H7 (cell line): ENCODE results near the gene MTSS2. TPM values are rescaled to one million over a fixed set of nuclear protein-coding genes. Genes with fewer than 3 reads are reported as not detected.

Experiments used
- DNase-seq: peaks from one replicate; pipeline ENCODE4 v3.0.0; 2012
- H3K27me3 ChIP-seq: 2 replicates; pipeline ENCODE4 v1.6.0; 2011; ENCODE audit warnings: mild to moderate bottlenecking, low read length; ENCODE audit not compliant: control insufficient read depth, insufficient read depth
- H3K36me3 ChIP-seq: replicated peaks from 2 replicates; pipeline ENCODE4 v1.5.1; 2011; ENCODE audit warnings: low read length; ENCODE audit not compliant: control insufficient read depth, insufficient read depth
- H3K4me3 ChIP-seq: 2 replicates; pipeline ENCODE4 v1.5.1; 2011; ENCODE audit warnings: low read depth, mild to moderate bottlenecking, control low read depth, low read length, moderate library complexity; ENCODE audit not compliant: insufficient read depth
- total RNA-seq: library from RNA; depleted of rRNA; stranded (reverse); fragments of >200 nt; shearing (Covaris generic); gene quantifications from 2 replicates; pipeline ENCODE4 v1.2.3, GENCODE V29; 2014

MTSS2 gene
- total RNA-seq, 1 experiment from 2014 or later, result 44.8 TPM

- no peak for DNase-seq
- no peak overlapping the region for H3K4me3 ChIP-seq
Measured at GRCh38 chr16:70689035-70689969, 3.4 kb upstream of the MTSS2 start.

DNA sequence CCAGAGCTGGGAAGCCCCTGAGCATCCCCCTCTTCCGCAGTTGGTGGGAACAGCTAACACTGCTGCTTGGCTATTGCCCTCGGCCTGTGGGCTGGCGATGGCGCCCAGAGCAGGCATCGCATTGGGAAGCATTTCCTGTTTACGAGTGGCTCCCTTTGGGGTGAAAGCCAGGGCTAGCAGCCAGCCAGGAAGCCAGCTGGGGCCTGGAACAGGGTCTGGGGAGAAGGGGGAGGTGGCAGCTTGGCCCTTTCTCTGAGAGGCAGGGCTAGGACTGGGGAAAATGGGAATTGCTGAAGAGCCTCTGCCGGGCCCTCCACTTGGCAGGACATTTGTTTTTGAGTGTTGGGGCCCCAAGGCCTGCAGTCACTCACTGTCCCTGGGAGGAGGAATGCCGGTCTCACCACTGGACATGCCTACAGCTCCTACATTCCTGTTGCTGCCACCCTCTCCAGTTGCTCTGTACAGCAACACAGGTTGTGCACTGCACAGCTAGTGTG, 2.4 kb upstream of the MTSS2 start:
- Histone ChIP-seq H3K36me3 (no peaks in the 10 kb centered on the region; the same call in 1 of the 2 replicates), H3K4me3 (no peak overlapping the region), H3K27me3 (0 out of 2 replicates have a peak, but pooled peaks cover 2% of the 10 kb centered on the region)
- no peak for DNase-seq

More at GRCh38 chr16:70689035-70689969, 3.4 kb upstream of the MTSS2 start:
- Histone ChIP-seq H3K27me3 (0 out of 2 replicates have a peak, but pooled peaks cover 2% of the 10 kb centered on the region), H3K36me3 (no peaks in the 10 kb centered on the region; the same call in none of the 2 replicates)

DNA sequence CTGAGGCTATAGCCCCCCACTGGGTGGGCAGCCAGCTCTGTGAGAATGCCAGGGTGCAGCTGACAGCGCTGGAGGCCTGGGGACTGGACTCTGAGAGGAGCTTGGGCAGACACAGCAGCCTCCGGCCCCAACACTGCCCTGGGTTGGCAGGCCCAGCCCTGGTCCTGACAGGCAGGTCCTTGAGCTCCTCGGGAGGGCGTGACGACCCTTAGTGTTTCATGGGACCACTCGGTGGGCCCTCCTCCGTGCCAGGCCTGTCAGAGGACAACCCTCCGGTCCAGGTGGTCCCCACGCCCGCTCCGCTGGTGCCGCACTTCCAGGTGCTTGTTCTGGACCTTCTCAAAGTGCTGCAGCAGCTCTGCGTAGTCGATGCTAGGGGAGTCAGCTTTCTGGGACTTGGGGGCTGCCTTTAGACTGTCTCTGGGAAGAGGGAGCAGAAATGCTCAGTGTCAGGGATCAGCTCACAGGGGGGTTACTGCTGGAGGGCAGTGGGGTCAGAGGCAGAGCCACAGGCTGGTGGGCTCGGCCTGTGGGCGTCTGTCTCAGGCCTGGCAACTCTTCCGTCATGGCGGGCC, 1.9 kb upstream of the MTSS2 start:
- H3K27me3 ChIP-seq, result 0 out of 2 replicates have a peak, but pooled peaks cover 2% of the 10 kb centered on the region
- H3K36me3 ChIP-seq, result no peaks in the 10 kb centered on the region; the same call in 1 of the 2 replicates
- no peak overlapping the region for H3K4me3 ChIP-seq
- no peak for DNase-seq

DNA sequence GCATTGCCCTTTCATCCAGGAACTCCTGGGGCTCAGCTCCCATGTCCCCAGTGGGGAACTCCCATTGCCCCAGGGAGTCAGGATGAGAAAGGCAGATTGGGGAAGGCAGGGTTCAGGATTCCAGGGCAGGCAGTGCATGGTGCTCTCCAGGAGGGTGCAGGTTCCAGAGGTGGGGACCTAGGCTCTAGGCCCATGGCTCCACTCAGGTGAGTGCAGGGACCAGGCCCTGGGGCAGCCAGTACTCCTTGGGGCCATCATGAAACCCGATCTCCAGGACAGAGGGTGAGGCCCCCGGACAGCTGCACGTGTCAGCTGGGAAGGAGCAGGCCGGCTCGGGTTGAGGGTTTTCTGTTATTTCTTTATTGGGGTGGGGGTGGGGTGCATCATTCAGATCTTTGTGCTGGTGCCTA, 1.3 kb upstream of the MTSS2 start:
- DNase-seq, result no peak
- no peak overlapping the region for H3K4me3 ChIP-seq
- 0 out of 2 replicates have a peak, but pooled peaks cover 2% of the 10 kb centered on the region for H3K27me3 ChIP-seq
- H3K36me3 ChIP-seq, result no peaks in the 10 kb centered on the region; the same call in 1 of the 2 replicates

GRCh38 chr16:70686376-70687101, 686 bp upstream of the MTSS2 start:
- no peaks in the 10 kb centered on the region; the same call in 1 of the 2 replicates for H3K36me3 ChIP-seq
- DNase-seq, result no peak

DNA sequence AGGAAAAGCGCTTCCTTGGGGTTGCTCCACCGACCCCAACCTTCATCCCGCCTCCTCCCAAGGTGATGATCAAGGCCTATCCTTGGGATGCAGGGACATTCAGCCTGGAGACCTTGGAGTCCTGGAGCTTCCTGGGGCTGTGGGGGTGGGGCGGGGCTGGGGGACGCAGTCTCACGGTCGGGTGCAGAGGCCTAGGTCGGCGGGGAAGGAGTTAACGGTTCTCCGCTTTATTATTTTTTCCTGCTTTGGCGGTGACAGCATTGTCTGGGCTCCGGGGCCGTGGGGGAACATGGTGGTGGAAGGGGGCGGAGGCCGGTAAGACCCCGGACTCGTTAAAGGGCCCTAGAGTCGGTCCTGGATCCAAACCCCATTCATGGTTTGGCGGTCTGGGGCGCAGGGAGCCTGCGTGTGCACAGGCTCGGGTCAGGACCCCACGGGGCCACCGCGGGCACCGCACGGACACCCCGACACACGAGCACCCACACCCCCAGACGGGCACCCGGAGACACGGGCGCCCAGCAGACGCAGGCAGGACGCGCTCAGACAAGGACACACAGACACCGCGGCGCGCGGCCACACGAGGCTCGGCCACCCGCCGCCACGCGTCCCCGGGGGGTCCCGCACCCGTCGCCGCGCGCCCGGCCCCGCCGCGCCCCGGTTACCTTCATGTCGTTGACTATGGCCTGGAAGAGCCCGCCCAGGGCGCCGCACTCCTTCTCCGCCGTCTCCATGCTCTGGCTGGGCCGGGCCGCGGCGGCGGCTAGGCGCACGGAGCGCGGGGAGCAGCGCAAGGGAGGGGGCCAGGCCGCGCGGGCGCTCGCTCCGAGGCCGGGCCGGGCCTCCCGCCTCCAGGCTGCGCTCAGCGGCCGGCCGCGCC, 554 bp downstream of the MTSS2 start:
- no peaks in the 10 kb centered on the region for H3K36me3 ChIP-seq
- peak; percentile 82 for DNase-seq
- H3K4me3 ChIP-seq, result peak overlapping the region; percentile 77
- H3K27me3 ChIP-seq, result 0 out of 2 replicates have a peak, but pooled peaks cover 2% of the 10 kb centered on the region

More at GRCh38 chr16:70686376-70687101, 686 bp upstream of the MTSS2 start:
- Histone ChIP-seq H3K27me3 (0 out of 2 replicates have a peak, but pooled peaks cover 2% of the 10 kb centered on the region), H3K4me3 (peak overlapping the region; percentile 77)

- no peak for DNase-seq
- H3K27me3 ChIP-seq, result 0 out of 2 replicates have a peak, but pooled peaks cover 2% of the 10 kb centered on the region
- no peaks in the 10 kb centered on the region for H3K36me3 ChIP-seq
- peak overlapping the region; percentile 77 for H3K4me3 ChIP-seq
Measured at GRCh38 chr16:70684146-70685060, 1.4 kb downstream of the MTSS2 start.

DNA sequence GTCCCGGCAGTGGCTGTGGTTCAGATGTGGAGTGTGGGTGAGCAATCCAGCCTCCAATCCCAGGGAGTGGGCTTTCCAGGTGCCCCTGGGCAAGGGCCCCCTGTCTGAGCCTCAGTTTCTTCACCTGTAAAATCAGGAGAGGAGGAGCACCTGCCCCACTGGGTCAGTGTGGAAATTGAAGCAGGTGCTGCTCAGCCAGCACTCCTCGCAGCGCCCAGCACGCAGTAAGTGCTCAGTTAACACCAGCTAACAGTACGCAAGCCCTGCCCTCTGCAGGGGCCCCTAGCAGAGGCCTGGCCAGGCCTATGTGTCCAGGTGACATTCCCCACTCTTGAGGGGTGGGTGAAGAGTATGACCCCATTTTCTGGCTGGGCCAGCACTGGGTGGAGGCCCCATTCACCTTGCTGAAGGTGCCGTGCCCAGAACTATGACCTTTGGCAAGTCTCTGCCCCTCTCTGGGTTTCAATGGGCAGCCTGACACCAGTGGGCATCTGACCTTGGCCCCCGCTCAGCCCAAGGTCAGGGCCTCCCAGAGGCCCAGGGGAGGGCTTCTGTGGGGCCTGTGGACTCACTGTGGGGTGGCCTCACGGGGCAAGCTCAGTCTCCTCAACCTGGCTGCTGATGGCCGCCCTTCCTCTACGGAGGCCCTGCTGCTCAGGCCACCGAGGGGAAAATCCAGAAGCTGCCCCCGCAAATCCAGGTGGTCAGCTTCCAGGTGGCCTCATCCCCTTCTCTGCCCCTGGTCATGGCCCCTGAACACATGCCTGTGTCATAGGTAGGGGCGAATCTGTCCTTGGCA, 2.5 kb downstream of the MTSS2 start:
- Histone ChIP-seq H3K4me3 (no peak overlapping the region), H3K27me3 (0 out of 2 replicates have a peak, but pooled peaks cover 2% of the 10 kb centered on the region)
- DNase-seq, result no peak

DNA sequence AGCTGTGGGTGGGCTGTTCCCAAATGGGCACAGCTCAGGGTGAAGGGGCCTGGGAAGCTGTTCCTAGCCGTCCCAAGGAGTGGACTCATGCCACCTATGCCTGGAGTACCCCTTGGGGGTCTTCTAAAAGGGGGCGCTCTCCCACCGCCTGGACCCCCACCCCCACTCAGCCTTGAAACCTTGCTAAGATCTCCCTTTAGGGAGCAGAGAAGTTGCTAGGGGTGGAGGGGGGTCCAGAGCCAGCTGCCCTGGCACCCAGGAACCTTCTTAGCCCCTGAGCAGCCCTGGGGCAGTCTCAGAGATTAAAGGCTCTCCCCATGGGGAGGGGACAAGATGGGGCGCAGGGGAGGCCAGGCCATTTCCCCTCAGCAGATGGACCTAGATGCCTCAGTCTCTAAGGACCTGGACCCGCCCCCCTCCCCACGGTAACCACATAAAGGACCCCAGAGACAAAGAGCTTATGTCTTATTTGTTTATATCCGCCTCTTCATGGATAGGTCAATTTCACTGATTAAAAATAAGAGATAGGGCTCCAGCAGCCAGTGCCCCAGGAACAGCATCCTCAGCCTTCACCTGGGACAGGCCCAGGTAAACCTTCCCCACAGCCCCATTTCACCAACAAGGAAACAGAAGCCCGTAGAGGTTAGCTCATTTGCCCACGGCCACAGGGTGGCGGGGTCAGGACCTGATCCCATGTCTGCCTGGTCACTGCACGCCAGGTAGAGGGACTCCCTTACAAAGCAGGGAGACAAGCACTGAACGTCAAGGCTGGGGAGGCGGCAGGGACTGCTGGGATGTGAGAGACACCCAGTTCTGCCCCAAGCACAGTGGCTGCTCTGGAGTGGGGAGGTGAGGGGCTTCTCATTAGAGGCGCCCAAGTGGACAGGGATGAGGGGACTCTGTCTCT, 3.4 kb downstream of the MTSS2 start:
- Histone ChIP-seq H3K27me3 (0 out of 2 replicates have a peak, but pooled peaks cover 2% of the 10 kb centered on the region), H3K36me3 (peaks cover 2% of the 10 kb centered on the region; the same call in 1 of the 2 replicates), H3K4me3 (no peak overlapping the region)
- DNase-seq, result no peak

More for the DNA sequence above, 2.5 kb downstream of the MTSS2 start:
- no peaks in the 10 kb centered on the region for H3K36me3 ChIP-seq

DNA sequence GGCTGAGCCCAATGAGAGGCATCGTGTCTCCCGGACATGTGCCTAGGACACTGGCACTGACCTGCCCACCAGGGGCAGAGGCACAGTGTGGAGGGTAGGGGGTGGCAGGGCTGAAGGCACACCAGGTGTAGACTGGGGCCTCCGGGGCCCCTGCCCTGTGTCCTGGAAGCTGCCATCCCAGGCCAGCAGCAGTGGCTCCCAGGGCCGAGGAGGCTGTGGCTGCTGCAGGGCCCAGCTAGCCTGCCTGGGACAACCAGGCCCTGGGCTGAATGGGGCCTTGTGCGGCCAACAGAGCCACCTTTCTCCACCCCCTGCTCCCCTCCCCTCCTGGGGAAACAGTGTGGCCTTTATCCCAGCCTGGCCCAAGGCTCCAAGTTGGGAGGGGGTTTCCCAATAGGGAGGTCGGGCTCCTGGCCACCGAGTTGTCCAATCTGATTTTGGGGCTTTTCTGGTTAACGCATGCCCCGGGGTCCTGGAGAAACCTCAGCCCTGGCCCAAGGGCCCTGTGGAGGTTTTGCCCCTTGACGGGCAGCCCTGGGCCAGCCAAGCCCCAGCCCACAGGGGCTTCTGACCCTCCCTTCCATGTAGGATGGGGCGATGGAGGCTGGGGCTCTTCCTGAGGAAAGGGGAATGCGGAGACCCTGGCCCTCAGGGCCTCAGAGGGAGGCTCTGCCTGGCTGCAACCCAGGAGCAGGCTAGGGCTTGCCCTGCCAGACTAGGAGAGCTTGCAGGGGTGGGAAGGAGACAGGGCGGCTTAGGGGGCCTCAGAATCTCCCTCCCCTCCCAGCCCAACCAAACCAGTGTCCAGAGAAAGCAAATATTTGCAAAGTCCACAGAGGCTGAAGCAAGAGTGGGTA, 4.2 kb downstream of the MTSS2 start:
- H3K4me3 ChIP-seq, result no peak overlapping the region
- H3K36me3 ChIP-seq, result peaks cover 2% of the 10 kb centered on the region; the same call in 1 of the 2 replicates
- DNase-seq, result no peak
- H3K27me3 ChIP-seq, result 0 out of 2 replicates have a peak, but pooled peaks cover 2% of the 10 kb centered on the region
